ENCODE results near the gene EMB.

Gene EMB

DNA sequence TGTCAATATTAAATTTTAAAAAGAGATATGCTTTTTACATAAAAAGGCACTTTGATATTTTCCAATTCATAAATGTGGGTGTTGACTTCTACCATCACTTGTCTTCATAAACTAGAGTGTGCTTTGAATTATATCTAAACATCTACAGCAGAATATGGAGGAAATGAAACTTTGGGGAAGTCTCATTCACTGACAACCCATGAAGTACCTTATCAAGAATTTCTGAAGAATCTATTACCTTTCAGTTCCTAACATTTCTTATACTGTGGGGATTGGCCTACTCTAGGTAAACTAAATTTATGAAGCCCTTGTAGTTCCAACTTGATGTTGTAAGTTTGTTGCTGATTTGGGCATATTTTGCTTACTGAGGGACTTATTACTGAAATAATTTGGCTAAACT lies 81.9 kb downstream of the EMB start:
- TF ChIP-seq, protein P1, sequence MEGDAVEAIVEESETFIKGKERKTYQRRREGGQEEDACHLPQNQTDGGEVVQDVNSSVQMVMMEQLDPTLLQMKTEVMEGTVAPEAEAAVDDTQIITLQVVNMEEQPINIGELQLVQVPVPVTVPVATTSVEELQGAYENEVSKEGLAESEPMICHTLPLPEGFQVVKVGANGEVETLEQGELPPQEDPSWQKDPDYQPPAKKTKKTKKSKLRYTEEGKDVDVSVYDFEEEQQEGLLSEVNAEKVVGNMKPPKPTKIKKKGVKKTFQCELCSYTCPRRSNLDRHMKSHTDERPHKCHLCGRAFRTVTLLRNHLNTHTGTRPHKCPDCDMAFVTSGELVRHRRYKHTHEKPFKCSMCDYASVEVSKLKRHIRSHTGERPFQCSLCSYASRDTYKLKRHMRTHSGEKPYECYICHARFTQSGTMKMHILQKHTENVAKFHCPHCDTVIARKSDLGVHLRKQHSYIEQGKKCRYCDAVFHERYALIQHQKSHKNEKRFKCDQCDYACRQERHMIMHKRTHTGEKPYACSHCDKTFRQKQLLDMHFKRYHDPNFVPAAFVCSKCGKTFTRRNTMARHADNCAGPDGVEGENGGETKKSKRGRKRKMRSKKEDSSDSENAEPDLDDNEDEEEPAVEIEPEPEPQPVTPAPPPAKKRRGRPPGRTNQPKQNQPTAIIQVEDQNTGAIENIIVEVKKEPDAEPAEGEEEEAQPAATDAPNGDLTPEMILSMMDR (IDR thresholded peaks at IDR 0.05; ENCODE audit: extremely low read depth, insufficient read depth, missing control alignments), result no peak
- DNase-seq (ENCODE audit: low spot score), result no peak
- in situ Hi-C loops (cut with MboI; ENCODE audit: low pct_unique_long_range_greater_than_20kb, low sequenced_read_pairs, unreplicated experiment), result no loop called here

DNA sequence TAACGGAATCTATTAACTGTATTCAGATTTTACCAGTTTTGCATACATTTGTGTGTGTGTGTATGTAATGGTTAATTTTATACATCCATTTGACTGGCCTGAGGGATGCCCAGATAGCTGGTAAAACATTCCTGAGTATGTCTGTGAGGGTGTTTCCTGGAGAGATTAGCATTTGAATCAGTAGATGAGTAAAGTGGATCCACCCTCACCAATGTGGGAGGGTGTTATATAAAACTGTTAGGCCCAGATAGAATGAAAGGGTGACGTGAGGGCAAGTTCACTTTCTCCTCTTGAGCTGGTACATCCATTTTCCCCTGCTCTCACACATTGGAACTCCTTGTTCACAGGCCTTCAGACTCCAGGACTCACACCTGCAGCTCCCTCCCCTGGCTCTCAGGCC lies 88.7 kb downstream of the EMB start:
- in situ Hi-C loops (cut with MboI; ENCODE audit: low pct_unique_long_range_greater_than_20kb, low sequenced_read_pairs, unreplicated experiment), result no loop called here
- TF ChIP-seq, protein P1 (IDR thresholded peaks at IDR 0.05; ENCODE audit: extremely low read depth, insufficient read depth, missing control alignments), result no peak
- DNase-seq (ENCODE audit: low spot score), result no peak

All from GM13977 (cell line).